ENCODE results near the gene BAIAP3.

DNA sequence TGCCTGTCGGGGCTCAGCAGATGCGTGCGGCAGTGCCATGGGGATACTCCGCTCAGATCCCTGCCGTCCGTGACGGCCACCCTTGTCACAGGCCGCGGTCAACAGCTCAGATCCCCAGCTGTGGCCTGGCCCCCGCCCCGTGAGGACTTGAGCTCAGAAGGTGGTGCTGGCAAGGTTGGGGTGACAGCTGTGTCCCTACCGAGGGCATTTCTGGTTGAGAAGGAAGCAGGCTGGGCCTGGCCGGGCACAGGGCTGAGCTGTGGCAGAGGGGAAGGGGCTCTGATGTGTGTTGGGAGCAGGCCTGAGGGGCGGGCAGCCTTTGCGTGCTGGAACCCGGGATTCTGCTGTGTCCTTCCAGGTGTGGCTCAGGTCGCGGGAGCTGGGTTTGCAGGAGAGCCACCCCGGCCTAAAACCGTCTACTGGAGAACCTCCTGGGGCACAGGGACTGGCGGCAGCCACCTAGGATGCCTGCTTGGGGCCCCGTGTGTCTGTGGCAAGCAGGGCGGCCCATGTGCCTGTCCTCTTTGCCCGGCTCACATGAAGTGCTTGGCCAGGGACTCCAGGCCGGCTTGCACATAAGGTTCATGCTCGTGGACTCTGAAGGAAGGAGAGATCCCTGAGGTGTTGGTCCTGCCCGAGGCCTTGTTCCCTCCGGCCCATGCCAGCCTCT lies 18.9 kb upstream of the BAIAP3 start:
- TF ChIP-seq POLR2A (IDR thresholded peaks at IDR 0.05), result no peak
- TF ChIP-seq, protein P1, sequence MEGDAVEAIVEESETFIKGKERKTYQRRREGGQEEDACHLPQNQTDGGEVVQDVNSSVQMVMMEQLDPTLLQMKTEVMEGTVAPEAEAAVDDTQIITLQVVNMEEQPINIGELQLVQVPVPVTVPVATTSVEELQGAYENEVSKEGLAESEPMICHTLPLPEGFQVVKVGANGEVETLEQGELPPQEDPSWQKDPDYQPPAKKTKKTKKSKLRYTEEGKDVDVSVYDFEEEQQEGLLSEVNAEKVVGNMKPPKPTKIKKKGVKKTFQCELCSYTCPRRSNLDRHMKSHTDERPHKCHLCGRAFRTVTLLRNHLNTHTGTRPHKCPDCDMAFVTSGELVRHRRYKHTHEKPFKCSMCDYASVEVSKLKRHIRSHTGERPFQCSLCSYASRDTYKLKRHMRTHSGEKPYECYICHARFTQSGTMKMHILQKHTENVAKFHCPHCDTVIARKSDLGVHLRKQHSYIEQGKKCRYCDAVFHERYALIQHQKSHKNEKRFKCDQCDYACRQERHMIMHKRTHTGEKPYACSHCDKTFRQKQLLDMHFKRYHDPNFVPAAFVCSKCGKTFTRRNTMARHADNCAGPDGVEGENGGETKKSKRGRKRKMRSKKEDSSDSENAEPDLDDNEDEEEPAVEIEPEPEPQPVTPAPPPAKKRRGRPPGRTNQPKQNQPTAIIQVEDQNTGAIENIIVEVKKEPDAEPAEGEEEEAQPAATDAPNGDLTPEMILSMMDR (IDR thresholded peaks at IDR 0.05), result no peak

Measured in Peyer's patch (tissue), 4 donors.